Gastroesophageal sphincter (tissue), 4 donors: Measurements from ENCODE around the gene CDH23. TPM values are rescaled to one million over a fixed set of nuclear protein-coding genes. Genes with fewer than 3 reads are reported as not detected.
"Not testable (repeated sequence)": the region's sequence is repeated elsewhere in the genome, so short reads cannot be mapped to it uniquely, and the experiment has no call there.

Source experiments
- ATAC-seq: fragments of 150-250 bp; one replicate; pipeline ENCODE4 v1.9.1; 2016; ENCODE audit warnings: mild to moderate bottlenecking, moderate library complexity
- H3K27ac ChIP-seq, 4 donors: fragments of 200-600 bp; sonication (generic) in 3 of 4; 1 replicate in 3 of 4; 2 replicates in 1 of 4; pipeline ENCODE4 v1.5.1; 2016 to 2019
- H3K27me3 ChIP-seq: fragments of 200-600 bp; sonication (generic); one replicate; pipeline ENCODE4 v1.5.1; 2019
- H3K36me3 ChIP-seq, 2 donors: fragments of 200-600 bp; sonication (generic); one replicate each; pipeline ENCODE4 v1.5.1; 2019; ENCODE audit warnings: control low read depth in 1 of 2
- H3K4me1 ChIP-seq, 3 donors: fragments of 200-600 bp; sonication (generic); 1 replicate in 2 of 3; 2 replicates in 1 of 3; pipeline ENCODE4 v1.5.1; 2016 to 2019; ENCODE audit warnings: control low read depth in 2 of 3
- H3K4me3 ChIP-seq, 2 donors: fragments of 200-600 bp; sonication (generic); one replicate each; pipeline ENCODE4 v1.5.1; 2019; ENCODE audit warnings: mild to moderate bottlenecking in 1 of 2, moderate library complexity in 1 of 2
- H3K9me3 ChIP-seq, 3 donors: fragments of 200-600 bp; sonication (generic); one replicate each; pipeline ENCODE4 v1.5.1; 2017 to 2019; ENCODE audit warnings: control low read depth in 2 of 3
- CTCF ChIP-seq, 4 experiments: fragments of 200-600 bp in 2 of 4; fragments of 450-650 bp in 2 of 4; sonication (generic) in 1 of 4; IDR thresholded peaks; one replicate each; pipeline ENCODE4 v1.5.1; 2017 to 2019; ENCODE audit warnings: antibody characterized with exemption in 4 of 4, mild to moderate bottlenecking in 2 of 4, moderate library complexity in 2 of 4
- EP300 ChIP-seq: sonication (generic); formaldehyde crosslinking; IDR thresholded peaks from one replicate; pipeline ENCODE4 v1.6.1; 2017; ENCODE audit warnings: antibody characterized with exemption, mild to moderate bottlenecking
- POLR2A ChIP-seq, 2 donors: fragments of 450-650 bp; IDR thresholded peaks; one replicate each; pipeline ENCODE4 v1.6.1; 2017; ENCODE audit warnings: antibody characterized with exemption in 2 of 2, mild to moderate bottlenecking in 2 of 2, moderate library complexity in 1 of 2
- POLR2AphosphoS5 ChIP-seq: sonication (generic); formaldehyde crosslinking; IDR thresholded peaks from one replicate; pipeline ENCODE4 v1.6.1; 2017; ENCODE audit warnings: antibody characterized with exemption
- WGBS, 2 donors: methylation state at CpG; one replicate each; pipeline ENCODE4 v1.1.5; 2018; ENCODE audit warnings: low coverage in 1 of 2; 5-methylcytosine and 5-hydroxymethylcytosine counted together
- total RNA-seq, 4 donors: library from RNA; depleted of rRNA; stranded (reverse); fragments of >200 nt; gene quantifications; one replicate each; pipeline ENCODE4 v1.1.0, GENCODE V29; 2016

CDH23 gene
- total RNA-seq, 4 donors from 2014 or later: 5.1 to 33.5 (median 16.2) TPM

GRCh38 chr10:71850743-71851464 is 454.2 kb downstream of the CDH23 start, which contains the start of gene PSAP:
TSS of gene PSAP (minus strand) at chr10:71851251. CDS start at chr10:71851221, 30 bp downstream.
- 0% methylated on average over 12 of the region's 49 CpGs; no CpG with 5 or more reads in 1 of the 2 donors for WGBS, 2 donors
- peak within 1 kb of the TSS; percentile 89 to 99 for H3K4me3 ChIP-seq
- H3K4me1 ChIP-seq: peaks cover 0 to 49% (median 22%) of the 10 kb centered on the region in 3 donors
- peak within 1 kb of the TSS; percentile 94 to 99 (median 96) for H3K27ac ChIP-seq
- H3K27me3 ChIP-seq: no peaks in the 10 kb centered on the region
- H3K36me3 ChIP-seq: no peaks in the 10 kb centered on the region
- no peak for TF ChIP-seq EP300
- TF ChIP-seq CTCF (IDR thresholded peaks at IDR 0.05): peak in 1 of 4 experiments; percentile 25
- TF ChIP-seq POLR2A (IDR thresholded peaks at IDR 0.05): peak; percentile 97 to 98
- TF ChIP-seq POLR2AphosphoS5: peak; percentile 99
- no peaks in the 10 kb centered on the region for H3K9me3 ChIP-seq
- peak; percentile 100 for ATAC-seq

- H3K4me3 ChIP-seq: peak overlapping the region; percentile 89 to 99
- H3K4me1 ChIP-seq: peaks cover 0 to 44% (median 22%) of the 10 kb centered on the region in 3 donors
- H3K27me3 ChIP-seq, ATAC-seq, H3K36me3 ChIP-seq, H3K9me3 ChIP-seq: not testable (repeated sequence)
- peak overlapping the region; percentile 19 to 99 (median 95) for H3K27ac ChIP-seq
- 45 to 46% methylated on average over 14 to 15 of the region's 20 CpGs for WGBS, 2 donors
These were observed 454.9 kb downstream of the CDH23 start for GRCh38 chr10:71851465-71852095.

GRCh38 chr10:71852355-71852937 is 455.7 kb downstream of the CDH23 start:
- peaks cover 0 to 35% (median 18%) of the 10 kb centered on the region in 3 donors for H3K4me1 ChIP-seq
- no peak for ATAC-seq
- WGBS, 2 donors: 70 to 93% methylated on average over 3 to 4 of the region's 11 CpGs
- no peaks in the 10 kb centered on the region for H3K9me3 ChIP-seq
- peak overlapping the region in 2 of 4 donors; percentile 94 to 96 for H3K27ac ChIP-seq
- TF ChIP-seq CTCF (IDR thresholded peaks at IDR 0.05) (no peak), EP300 (no peak), POLR2AphosphoS5 (no peak), POLR2A (IDR thresholded peaks at IDR 0.05) (no peak)
- no peak overlapping the region for H3K4me3 ChIP-seq
- no peaks in the 10 kb centered on the region for H3K27me3 ChIP-seq
- H3K36me3 ChIP-seq: no peaks in the 10 kb centered on the region

GRCh38 chr10:71854031-71854430 is 457.3 kb downstream of the CDH23 start:
- WGBS, 2 donors: 13 to 14% methylated on average over 3 of the region's 5 CpGs
- peak overlapping the region in 1 of 4 donors; percentile 10 for H3K27ac ChIP-seq
- no peak for TF ChIP-seq CTCF (IDR thresholded peaks at IDR 0.05)

GRCh38 chr10:71856619-71857018 is 459.9 kb downstream of the CDH23 start:
- no peaks in the 10 kb centered on the region for H3K36me3 ChIP-seq
- H3K9me3 ChIP-seq: no peaks in the 10 kb centered on the region
- TF ChIP-seq EP300 (no peak), POLR2A (IDR thresholded peaks at IDR 0.05) (no peak), POLR2AphosphoS5 (no peak), CTCF (IDR thresholded peaks at IDR 0.05) (no peak)
- 91 to 96% methylated on average over 2 to 4 of the region's 4 CpGs for WGBS, 2 donors
- no peaks in the 10 kb centered on the region for H3K27me3 ChIP-seq
- H3K4me3 ChIP-seq: no peak overlapping the region
- peaks cover 4 to 27% (median 14%) of the 10 kb centered on the region in 3 donors for H3K4me1 ChIP-seq
- H3K27ac ChIP-seq: no peak overlapping the region
- no peak for ATAC-seq

More at GRCh38 chr10:71854031-71854430, 457.3 kb downstream of the CDH23 start:
- H3K27me3 ChIP-seq: no peaks in the 10 kb centered on the region
- ATAC-seq: no peak
- no peak overlapping the region for H3K4me3 ChIP-seq
- peaks cover 0 to 19% (median 5%) of the 10 kb centered on the region in 3 donors for H3K4me1 ChIP-seq
- no peaks in the 10 kb centered on the region for H3K9me3 ChIP-seq
- H3K36me3 ChIP-seq: no peaks in the 10 kb centered on the region
